Stimulated activated CD8-positive, alpha-beta memory T cell treated with anti-CD3 and anti-CD28 coated beads, Interleukin-4, amount 100 ng/mL, for 48 hours (primary cell): ENCODE measurements around the gene DOK3.
A peak's percentile ranks its signal among the peaks of the same experiment; 100 is the strongest.

Experiments
- DNase-seq: peaks from one replicate; pipeline ENCODE4 v3.0.0-alpha.2; 2020

Gene DOK3, protein sequence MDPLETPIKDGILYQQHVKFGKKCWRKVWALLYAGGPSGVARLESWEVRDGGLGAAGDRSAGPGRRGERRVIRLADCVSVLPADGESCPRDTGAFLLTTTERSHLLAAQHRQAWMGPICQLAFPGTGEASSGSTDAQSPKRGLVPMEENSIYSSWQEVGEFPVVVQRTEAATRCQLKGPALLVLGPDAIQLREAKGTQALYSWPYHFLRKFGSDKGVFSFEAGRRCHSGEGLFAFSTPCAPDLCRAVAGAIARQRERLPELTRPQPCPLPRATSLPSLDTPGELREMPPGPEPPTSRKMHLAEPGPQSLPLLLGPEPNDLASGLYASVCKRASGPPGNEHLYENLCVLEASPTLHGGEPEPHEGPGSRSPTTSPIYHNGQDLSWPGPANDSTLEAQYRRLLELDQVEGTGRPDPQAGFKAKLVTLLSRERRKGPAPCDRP

DNA sequence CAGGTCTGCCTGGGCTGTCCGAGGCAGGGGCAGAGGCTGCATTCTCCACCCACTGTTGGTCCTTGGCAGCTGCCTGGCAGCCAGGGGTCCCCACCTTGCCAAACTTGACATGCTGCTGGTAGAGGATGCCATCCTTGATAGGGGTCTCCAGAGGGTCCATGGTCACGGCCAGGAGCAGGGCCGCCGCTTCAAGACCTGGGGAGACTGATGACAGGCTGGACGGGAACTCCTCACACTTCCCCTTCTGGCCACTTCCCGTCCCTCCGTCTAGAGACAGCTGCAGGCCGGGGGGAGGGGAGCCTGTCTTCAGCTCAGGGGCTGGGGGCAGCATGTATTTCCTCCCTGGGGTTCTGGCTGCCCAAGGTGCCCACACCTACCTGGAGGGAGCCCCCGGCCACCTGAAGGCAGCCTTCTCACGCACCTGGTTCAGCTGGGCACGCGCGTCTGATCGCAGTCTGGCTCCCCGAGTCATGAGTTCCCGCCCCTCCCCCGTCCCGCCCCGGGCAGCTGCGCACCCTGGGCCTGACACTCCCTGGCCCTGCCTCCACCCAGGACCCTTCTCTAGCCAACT, at the start of gene DOK3:
DOK3 (minus strand) TSS at position 446 of the 571 bp plus-strand sequence; CDS start at position 160, 286 bp downstream.
- no peak for DNase-seq

DNA sequence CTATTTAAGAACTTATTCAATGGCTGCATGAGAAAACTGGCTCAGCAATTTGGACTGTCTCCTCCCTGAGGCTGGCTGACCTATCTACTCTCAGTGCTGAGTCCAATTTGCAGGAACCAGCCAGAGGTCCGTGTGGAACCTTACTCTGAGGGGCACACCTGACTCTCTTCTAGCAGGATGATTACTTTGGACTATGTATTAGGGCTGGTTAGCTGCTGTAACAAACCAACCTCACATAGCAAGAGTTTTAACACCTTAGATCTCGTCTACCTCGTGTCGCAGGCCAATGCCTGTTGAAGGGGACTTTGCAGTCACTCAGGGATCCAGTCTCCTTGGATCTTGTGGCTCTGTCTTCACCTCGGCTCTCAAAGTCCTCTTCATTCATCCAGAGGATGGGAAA, 48.2 kb upstream of the DOK3 start:
- DNase-seq: no peak

DNA sequence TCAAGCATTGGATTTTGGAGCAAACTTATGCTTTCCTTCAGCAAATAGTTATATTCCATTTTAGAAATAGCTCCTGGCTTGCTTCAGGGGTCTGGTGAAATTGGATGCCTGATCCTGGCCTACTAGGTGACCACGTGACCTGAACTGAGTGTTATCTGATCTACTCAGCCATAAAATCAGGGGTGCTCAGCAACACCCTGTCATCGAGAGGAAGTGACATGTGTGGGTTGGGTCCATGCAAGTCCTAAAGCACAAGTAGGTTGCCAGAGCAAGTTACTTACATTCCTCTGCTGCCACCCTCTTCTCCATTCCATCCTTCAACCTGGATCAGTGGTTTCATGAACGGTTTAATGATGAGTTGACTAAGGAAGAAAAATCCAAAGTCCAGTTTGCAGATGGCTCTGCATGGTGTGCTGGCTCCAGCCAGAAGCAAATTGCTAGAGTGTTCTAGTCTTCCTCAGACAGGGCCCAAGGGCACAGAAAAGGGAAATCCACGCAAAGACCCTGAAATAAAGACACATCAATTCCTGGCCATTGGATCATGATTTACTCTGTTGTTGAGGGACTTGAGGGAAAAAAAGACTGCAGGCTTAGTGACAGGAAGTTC, 47.5 kb upstream of the DOK3 start:
- no peak for DNase-seq

DNA sequence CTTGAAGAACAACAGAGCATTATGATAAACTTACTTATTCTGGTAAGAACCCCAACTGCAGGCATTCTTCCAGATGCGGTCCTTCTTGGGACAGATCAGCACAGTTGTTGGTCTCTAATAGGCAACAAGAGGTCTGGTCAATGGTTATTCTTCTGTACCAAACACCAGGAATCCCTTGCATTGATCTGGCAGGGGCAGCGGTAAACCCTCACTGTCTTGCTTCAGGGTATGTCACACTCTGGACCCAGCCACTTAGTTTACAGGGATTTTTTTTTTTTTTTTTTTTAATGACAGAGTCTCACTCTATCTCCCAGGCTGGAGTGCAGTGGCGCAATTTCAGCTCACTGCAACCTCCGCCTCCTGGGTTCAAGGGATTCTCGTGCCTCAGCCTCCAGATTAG, 46.0 kb upstream of the DOK3 start:
- no peak for DNase-seq

DNA sequence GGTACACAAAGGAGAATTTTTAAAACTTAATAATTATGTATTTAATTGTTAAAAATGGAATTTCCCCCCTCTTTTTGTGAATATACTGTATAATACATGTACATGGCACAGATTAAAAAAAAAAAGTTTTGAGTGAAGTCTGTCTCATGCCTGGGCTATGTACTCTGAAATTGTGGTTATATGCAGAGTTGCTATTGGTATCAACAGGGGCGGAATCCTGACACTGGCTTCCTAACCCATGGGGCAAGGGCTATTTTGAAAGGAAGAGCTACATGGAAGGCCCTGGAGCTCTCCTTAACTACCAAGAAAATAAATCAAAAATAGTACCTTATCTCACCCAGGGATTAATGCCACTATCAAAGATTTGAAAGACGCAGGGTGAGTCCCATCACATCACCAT, 45.6 kb upstream of the DOK3 start:
- DNase-seq: no peak

DNA sequence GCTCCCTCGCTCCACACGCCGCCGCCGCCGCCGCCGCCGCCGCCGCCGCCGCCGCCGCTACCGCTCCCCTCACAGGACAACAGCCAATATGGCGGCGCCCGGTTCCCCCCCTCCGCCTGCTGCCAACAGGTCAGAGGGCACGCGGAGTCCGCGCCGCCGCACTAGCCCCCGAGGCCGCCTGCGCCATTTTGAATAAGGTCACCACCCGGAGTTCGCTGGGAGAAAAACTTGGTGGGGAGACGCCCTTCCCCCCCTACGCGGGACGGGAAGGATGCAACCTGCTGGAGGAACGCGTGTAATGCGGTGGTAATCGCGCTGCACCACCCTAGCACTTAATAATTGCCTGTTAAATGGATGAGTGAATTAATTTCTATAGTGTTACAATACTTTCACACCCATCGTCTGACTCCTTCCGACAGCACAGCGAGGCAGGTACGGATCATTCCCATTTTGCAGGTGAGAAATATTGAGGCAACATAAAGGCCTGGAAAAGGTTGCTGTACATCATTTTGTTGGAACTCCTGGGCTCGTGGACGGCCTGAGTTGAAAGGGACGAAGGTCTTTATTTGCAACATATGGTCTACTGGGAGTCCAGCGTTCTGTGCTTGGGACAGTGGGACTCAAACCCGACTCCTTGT, 45.0 kb upstream of the DOK3 start, which contains the start of gene FAM193B:
FAM193B (minus strand) TSS at position 90 of the 638 bp plus-strand sequence. CDS start 105 bp downstream, outside the sequence.
- peak; percentile 97 for DNase-seq

DNA sequence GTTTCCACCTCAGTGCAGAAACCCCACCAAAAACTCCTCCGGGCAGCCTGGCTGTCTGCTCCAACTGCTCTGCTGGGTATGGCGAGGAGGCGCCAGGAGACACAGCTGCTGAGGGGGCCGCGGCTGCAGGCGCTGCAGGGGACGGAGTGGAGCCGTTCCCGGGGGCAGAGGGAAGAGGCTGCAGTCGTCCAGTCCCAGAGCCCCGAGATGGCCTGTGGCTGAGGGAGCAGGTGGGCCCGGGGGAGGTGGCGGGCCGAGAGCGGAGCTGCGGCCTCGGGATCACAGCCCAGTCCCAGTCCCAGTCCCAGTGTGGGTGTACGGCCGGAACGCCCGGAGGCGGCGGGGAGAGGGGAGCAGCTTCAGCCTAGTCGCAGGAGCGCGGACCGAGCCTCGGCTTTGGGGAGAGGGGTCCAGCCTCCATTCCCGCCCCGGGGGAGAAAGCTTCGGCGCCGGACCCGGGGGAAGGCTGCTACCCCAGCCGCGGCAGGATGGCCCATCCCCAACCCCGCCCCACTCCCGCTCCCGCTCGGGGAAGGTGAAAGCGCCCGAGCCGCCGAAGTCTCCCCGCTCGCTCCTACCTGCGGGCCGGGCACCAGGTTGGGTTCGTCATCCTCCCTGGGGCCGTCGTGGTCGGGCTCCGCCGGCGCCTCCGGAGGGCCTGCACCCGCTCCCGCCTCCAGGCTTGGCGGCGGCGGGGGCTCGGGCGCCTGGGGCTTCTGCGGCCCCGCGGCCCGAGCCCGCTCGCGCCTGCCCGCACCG, 44.2 kb upstream of the DOK3 start:
- peak; percentile 61 for DNase-seq

DNA sequence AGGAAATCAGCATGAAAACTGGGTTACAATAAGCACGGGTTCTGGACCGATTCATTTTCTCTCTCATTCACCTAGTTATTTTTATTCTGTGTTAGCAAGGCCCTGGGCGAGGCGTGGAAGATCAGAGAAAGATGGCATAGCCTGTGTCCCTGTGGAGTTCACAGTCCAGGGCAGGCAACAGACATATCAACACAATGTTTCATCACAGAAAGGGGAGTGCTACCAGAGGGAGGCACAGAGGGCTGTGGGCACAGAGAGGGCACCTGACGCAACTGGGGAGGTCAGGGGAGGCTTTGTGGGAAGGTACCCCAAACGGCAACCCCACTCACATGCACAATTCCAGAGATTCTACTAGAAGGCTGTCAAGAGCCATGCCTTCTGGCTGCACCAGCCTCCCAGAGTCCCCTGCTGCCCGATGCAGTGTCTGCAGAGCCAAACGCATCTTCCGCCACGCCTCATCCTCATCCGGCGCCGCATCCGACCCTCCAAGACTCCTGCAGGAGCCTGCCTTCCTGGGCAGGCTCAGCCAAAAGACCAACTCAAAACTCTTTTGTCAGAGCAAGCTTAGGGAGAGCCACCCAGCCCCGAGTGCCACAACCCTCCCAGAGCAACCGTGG, 43.3 kb upstream of the DOK3 start:
- DNase-seq: no peak

DNA sequence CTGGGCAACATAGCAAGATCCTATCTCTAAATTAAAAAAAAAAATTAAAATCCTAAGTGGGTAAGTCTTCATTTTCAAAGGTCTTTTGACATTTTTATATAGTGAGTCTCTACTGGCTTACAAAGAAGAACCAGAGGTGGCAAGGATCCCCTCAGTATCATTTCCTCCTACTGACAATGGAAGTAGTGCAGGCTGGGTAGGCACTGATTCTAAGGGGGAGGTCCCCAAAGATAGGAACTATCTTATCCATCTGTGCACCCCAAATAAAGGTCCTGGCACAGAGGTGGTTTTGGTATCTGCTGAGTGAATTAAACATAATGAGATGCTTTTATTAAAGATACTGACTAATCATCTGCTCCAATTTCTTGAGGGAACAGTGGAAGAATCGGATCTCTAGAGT, 40.5 kb upstream of the DOK3 start:
- no peak for DNase-seq

DNA sequence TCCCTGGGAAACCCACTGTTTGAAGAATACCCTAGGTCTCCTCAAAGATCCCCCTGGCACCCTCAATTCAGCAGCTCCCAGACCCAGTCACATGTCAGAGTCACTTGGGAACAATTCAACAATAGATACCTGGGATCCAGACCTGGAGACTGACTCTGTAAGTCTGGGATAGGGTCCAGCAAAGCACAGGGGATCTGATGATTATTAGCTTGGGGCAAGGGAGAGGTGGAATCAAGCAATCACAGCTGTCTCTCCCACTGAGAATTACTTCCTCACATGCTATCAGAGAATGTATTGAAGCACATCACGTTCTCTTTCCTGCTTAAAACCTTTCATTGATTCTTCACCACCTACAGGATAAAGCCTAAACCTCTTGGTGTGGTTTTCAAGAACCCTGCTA, 38.9 kb upstream of the DOK3 start:
- DNase-seq: no peak

DNA sequence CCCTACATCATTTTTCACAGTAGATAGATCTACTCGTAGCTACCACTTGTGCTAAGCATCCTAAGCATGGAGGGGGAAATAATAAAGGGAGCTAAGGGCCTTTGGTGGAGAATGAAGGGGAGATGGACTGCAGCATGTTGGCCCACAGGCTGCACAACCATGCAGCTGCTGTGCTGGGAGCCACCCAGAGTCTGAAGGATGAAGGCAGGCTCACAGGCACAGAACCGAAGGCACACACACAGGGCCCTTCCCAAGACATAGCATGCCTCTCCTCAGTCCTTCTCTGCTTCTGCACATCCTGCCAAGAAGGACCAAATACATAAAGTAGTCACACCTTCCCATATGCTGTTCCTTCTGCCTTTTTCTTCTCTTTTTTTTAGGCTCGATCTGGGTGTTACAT, 38.1 kb upstream of the DOK3 start:
- no peak for DNase-seq

DNA sequence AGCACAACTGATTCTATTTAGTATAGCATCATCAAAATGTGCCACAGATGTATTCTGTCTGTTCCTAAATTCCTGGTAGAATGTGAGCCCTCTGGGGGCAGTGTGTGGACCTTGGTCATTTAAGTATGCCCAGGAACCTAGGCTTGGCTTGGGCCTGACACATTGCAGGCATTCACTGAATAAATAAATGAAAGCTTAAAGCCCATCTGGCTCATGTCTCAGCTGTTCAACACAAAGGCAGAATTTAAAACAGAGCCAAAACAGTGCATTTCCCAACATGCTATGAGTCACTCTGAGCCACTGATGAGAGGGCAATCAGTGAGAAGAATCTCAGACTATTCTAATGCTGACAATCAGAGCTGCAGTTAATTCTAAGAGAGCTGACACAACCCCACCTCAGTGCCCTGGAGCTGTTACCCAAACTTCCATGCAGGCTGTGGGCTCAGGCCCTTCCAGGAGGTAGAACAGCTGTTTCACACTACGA, 36.7 kb upstream of the DOK3 start:
- no peak for DNase-seq

DNA sequence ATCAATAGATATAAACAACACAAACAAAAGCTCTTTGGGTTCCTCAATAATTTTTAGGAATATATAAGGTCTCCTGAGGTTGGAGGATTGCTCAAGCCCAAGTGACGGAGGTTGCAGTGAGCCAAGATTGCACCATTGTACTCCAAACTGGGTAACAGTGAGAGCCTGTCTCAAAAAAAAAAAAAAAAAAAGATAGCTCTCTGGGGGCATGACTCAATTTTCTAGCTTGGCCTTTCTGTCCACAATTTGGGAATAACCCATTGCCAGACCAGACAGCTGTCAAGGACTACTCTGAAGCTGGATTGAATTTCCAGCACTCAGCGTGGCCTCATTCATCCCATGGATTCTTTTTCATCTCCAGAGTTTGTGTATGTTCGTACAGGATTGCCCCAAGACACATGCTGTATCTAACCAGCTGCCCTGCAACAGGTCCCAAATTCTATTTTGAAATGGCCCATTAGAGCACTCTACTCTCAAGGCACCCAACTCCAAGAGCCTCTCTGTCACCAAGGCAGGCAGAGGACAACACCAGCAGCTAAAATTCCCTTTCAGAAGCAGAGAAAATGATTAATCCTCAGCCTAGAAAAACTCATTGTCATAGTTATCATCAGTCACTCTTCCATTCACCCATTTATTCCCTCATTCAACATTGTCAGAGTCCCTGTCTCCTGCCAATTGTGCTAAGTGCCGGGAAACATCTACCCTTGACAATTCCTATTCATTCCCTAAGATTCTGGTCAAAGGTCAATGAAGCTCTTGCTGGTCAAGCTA, 36.0 kb upstream of the DOK3 start:
- DNase-seq: no peak

DNA sequence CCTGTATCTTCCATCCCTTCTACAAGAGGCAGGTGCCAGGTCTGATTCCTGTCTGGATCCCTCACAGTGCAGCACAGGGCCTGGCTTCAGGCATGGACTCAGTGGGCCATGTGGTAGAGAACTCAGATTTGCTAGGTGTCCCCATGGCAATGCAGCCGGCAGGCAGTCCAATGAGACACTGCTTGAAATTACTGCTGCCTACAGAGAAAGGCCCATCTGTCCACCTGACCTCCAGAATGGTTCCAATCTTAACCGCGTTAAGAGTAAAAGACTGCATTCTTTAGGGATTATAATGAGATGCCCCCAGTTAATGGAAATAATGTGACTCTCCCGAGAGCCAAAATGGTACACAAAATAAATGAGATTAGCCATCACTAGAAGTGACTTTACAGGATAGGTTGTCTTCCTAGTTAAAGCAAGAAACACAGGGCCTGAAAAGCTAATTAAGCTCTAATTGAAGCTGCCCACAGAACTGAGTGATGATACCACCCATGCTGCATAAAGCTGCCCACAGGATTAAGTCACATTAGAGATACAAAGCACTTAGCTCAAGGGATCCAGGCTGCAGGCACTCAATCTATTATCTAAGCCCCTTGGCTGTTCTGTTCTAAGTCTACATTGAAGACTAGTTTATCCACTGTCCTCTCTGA, 33.3 kb upstream of the DOK3 start:
- DNase-seq: no peak

DNA sequence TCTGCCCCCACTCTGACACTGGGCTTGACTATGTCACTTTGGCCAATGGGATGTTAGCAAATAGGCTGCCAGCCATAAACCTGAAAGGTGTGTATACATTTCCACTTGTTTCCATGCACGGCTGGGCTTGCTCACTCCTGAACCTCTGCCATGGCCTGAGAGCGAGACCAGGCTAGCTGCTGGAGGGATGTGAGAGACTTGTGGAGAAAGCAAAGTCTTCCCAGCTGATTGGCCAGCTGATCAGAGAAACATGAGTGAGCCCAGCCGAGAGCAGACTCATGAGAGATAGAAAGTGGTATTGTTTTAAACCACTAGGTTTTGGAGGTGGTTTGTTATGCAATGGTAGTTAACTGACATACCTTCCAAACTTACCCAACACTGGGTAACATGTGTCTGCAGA, 30.8 kb upstream of the DOK3 start:
- no peak for DNase-seq

DNA sequence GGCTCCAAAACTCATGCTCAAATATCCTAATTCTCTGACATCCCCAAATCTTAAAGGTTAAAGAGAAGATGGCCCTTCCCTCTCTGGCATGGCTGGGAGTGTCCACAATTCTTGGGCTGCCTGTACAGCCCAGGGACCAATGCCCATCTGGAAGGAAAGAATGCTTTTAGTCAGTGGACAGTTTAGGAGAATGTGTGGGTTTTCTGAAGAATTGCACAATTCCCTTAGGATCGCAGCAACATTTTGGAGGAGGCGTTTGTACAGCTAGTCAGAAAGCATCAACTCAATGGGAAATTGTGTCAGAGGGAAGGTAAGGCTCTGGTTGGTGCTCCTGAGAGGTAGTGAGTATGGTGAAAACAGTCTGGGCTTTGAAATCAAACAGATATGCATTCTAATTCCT, 29.8 kb upstream of the DOK3 start:
- no peak for DNase-seq

DNA sequence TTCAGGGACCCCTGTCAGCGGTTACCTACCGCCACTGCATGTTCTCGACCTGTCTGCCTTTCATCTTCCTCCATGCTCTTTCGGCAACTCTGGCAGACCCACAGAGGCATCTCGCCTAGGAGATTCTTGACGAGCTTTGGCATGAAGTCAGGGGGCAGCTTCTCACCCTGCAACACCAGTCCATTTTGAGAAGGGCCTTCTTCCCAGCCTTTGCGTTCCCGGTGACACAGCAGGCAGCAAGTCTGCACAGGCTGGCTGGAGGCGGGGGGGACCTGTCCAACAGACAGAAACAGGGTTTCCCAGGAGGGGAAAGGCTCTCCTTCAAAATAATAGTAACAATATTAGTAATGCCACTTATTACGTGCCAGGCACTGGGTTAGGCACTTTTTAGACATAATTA, 29.2 kb upstream of the DOK3 start:
- no peak for DNase-seq

DNA sequence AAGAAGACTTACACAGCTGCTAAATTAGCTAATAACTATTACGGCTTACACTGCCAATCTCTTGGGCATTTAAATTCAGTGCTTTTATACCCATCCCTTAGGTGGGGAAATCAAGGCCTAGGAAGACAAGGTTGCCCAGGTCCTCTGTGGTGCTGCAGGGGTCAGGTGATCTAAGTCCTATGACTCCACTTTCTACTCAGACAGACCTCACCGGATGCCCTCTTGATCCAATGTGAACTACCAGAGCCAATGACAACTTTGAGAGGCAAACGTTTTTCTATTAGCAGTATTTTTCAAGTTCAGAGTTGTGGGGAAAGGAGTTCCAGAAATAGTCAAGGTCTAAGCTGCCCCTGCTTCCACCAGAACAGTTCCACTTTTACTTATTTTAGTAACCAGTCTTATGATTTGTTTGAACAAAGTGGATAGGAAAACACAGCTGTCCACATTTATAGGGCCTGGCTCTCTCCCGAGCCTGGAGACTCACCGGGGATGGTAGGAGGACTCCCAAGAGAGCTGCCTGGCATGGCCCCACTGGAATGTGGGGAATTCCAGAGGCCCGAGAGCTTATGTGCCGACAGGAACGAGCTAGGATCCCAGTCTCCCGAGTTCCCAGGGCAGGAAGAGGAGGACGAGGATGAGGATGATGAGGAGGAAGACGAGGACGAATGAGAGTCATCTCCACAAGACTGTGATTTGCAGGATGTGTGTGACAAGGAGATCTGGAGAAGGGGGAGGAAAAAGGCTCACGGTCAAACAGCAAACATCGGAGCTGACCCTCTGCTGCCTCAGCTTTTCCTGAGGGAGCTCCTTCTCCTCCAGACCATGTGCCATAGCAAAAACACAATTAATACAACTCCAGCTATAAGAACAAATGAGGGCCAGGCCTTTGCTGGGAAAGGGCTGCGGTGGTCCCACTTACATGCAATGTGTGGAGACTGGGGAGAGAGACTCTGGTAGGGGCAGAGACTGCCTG, 28.0 kb upstream of the DOK3 start:
- no peak for DNase-seq

DNA sequence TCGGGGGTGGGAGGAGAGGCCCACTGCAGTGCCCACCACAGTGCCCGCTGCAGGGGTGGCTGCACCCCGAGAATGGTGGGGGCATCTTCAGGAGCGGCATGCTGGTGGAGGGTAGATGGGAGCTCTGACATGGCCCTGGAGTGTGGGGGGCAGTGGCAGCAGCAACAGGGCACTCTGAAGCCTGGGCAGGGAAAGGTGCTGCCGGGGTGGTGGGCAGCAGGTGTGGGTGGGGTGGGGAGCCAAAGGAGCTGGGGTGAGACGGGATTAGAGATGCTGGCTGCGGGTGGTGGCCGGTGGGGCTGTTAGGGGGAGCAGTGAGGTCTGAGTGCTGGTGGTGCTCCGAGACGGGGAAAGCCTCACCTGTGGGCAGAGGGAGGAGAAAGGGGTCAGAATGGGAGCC, 26.8 kb upstream of the DOK3 start:
- no peak for DNase-seq

DNA sequence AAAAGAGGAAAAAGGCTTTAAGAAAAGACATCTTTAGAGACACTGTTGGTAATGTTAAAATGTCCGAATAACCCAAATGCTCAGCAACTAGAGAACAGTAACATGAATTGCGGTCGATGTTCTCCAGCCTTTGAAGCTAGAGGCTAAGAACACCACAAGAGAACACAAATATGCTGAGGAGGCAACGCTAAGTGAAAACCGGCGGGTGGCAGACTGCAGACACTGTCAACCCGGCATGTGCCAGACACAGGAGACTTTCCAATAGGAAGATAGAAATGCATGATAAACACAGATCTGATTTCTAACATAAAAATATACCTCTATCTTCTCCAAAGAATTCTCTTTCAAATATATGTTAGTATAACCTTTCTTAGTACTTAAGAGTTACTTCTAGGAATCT, 25.5 kb upstream of the DOK3 start:
- DNase-seq: no peak
